ENCODE results near the gene OCA2.

DNA sequence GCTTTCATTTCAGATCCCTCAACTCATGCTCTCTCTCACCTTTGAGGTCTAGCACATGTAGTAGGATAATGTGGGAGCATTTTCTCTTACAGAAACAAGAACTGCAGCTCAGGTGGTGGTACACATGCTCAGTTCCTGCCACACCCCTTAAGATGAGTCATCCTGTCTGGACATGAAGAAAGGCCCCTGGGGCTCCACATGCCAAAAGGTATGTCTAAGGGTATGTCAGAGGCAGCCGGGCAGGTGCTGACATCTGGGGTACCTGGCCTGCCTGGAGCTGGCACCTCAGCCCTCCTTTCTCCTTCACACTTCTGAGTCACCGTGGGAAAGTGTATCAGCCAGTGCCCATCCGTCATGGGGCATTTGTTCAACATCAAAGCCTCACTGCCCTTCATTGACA lies 209.9 kb downstream of the OCA2 start:
- TF ChIP-seq, protein P1, sequence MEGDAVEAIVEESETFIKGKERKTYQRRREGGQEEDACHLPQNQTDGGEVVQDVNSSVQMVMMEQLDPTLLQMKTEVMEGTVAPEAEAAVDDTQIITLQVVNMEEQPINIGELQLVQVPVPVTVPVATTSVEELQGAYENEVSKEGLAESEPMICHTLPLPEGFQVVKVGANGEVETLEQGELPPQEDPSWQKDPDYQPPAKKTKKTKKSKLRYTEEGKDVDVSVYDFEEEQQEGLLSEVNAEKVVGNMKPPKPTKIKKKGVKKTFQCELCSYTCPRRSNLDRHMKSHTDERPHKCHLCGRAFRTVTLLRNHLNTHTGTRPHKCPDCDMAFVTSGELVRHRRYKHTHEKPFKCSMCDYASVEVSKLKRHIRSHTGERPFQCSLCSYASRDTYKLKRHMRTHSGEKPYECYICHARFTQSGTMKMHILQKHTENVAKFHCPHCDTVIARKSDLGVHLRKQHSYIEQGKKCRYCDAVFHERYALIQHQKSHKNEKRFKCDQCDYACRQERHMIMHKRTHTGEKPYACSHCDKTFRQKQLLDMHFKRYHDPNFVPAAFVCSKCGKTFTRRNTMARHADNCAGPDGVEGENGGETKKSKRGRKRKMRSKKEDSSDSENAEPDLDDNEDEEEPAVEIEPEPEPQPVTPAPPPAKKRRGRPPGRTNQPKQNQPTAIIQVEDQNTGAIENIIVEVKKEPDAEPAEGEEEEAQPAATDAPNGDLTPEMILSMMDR (IDR thresholded peaks at IDR 0.05), result no peak
- TF ChIP-seq POLR2AphosphoS5 (IDR thresholded peaks at IDR 0.05; ENCODE audit: low read depth, low read length) (no peak), SIN3A (IDR thresholded peaks at IDR 0.05; ENCODE audit: borderline replicate concordance, insufficient read depth, low read depth, low read length) (no peak), TCF7L2 (IDR thresholded peaks at IDR 0.05; ENCODE audit: low read depth, low read length) (no peak)
- TF ChIP-seq, protein P2, sequence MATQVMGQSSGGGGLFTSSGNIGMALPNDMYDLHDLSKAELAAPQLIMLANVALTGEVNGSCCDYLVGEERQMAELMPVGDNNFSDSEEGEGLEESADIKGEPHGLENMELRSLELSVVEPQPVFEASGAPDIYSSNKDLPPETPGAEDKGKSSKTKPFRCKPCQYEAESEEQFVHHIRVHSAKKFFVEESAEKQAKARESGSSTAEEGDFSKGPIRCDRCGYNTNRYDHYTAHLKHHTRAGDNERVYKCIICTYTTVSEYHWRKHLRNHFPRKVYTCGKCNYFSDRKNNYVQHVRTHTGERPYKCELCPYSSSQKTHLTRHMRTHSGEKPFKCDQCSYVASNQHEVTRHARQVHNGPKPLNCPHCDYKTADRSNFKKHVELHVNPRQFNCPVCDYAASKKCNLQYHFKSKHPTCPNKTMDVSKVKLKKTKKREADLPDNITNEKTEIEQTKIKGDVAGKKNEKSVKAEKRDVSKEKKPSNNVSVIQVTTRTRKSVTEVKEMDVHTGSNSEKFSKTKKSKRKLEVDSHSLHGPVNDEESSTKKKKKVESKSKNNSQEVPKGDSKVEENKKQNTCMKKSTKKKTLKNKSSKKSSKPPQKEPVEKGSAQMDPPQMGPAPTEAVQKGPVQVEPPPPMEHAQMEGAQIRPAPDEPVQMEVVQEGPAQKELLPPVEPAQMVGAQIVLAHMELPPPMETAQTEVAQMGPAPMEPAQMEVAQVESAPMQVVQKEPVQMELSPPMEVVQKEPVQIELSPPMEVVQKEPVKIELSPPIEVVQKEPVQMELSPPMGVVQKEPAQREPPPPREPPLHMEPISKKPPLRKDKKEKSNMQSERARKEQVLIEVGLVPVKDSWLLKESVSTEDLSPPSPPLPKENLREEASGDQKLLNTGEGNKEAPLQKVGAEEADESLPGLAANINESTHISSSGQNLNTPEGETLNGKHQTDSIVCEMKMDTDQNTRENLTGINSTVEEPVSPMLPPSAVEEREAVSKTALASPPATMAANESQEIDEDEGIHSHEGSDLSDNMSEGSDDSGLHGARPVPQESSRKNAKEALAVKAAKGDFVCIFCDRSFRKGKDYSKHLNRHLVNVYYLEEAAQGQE (IDR thresholded peaks at IDR 0.05; ENCODE audit: insufficient read depth in 1 of 2, low read depth in 2 of 2, low read length in 1 of 2), result no peak

All from Panc1 (cell line).